Measurements from ENCODE around the gene CAMTA2.

- TF ChIP-seq REST (IDR thresholded peaks at IDR 0.05; ENCODE audit: insufficient read depth in 1 of 2, low read depth in 2 of 2, low read length in 2 of 2): no peak
- TF ChIP-seq POLR2AphosphoS5 (IDR thresholded peaks at IDR 0.05; ENCODE audit: low read depth, low read length): no peak
- no peak for TF ChIP-seq SIN3A (IDR thresholded peaks at IDR 0.05; ENCODE audit: borderline replicate concordance, insufficient read depth, low read length)
- no peak for TF ChIP-seq TAF1 (IDR thresholded peaks at IDR 0.05; ENCODE audit: borderline replicate concordance, insufficient read depth, low read length)
Measured at GRCh38 chr17:5002121-5002788, 14.8 kb upstream of the CAMTA2 start.
